ENCODE measurements around the gene HMX3. TPM values are rescaled to one million over a fixed set of nuclear protein-coding genes. Genes with fewer than 3 reads are reported as not detected.

Gene HMX3
- total RNA-seq, 1 experiment from 2014 or later = not detected

- H3K18ac ChIP-seq (ENCODE audit: insufficient read length, low read depth, low read length) = no peak overlapping the region
- H3K9ac ChIP-seq (ENCODE audit: extremely low read depth, insufficient read length, low read length) = no peak overlapping the region
- H3T11ph ChIP-seq (ENCODE audit: low read length) = no peak overlapping the region
Measured at GRCh38 chr10:123109466-123109865, 26.3 kb upstream of the HMX3 start.

More at GRCh38 chr10:123109466-123109865, 26.3 kb upstream of the HMX3 start:
- no peak overlapping the region for H2BK15ac ChIP-seq (ENCODE audit: low read depth, low read length)
- H2BK12ac ChIP-seq (ENCODE audit: insufficient read length, low read depth, low read length) = no peak overlapping the region
- DNase-seq = no peak
- TF ChIP-seq CTCF (conservative IDR thresholded peaks at IDR 0.05) = no peak
- no peak overlapping the region for H4K8ac ChIP-seq (replicated peaks; ENCODE audit: insufficient read length, low read depth, low read length)
- H3K27ac ChIP-seq (ENCODE audit: insufficient read length, low read depth, low read length) = no peak overlapping the region
- H2BK5ac ChIP-seq (ENCODE audit: insufficient read length, low read length) = no peak overlapping the region
- no peak overlapping the region for H2BK20ac ChIP-seq (ENCODE audit: low read depth, low read length, poor library complexity, severe bottlenecking)
- H3K23me2 ChIP-seq (ENCODE audit: insufficient read length, low read depth, low read length, poor library complexity, severe bottlenecking) = no peaks in the 10 kb centered on the region
- no peak overlapping the region for H3K4me3 Mint-ChIP-seq
- no peak overlapping the region for H3K23ac ChIP-seq (ENCODE audit: insufficient read length, low read depth, low read length)
- H2BK120ac ChIP-seq (ENCODE audit: low read depth, low read length, poor library complexity, severe bottlenecking) = no peak overlapping the region
- H3K9me3 ChIP-seq (ENCODE audit: control insufficient read depth, low read depth, low read length) = no peaks in the 10 kb centered on the region
- H3K4ac ChIP-seq (ENCODE audit: low read depth, low read length) = no peak overlapping the region
- no peaks in the 10 kb centered on the region; the same call in 1 of the 2 replicates for H3K4me1 ChIP-seq (ENCODE audit: insufficient read depth, low read length)
- H3K79me1 ChIP-seq (ENCODE audit: insufficient read depth, low read depth, low read length, poor library complexity, severe bottlenecking) = no peaks in the 10 kb centered on the region
- peaks cover 0 to 5% of the 10 kb centered on the region in 2 experiments; a peak in 3 of 4 replicates for H3K4me1 Mint-ChIP-seq
- no peak overlapping the region for H3K56ac ChIP-seq (ENCODE audit: insufficient read length, low read depth, low read length)
- no peak overlapping the region for H4K91ac ChIP-seq (ENCODE audit: insufficient read length, low read depth, low read length)
- no peaks in the 10 kb centered on the region; a peak in 1 of 5 replicates for H3K9me3 Mint-ChIP-seq
- WGBS (ENCODE audit: extremely low coverage, insufficient read length, low lambda C conversion rate) = no CpG with 5 or more reads among the region's 7 CpGs
- H3K36me3 Mint-ChIP-seq (ENCODE audit: insufficient read depth in 1 of 3, low read depth in 3 of 3) = no peaks in the 10 kb centered on the region
- no peaks in the 10 kb centered on the region for H3K79me2 ChIP-seq (ENCODE audit: insufficient read depth, low read length)
- H4K20me1 ChIP-seq (ENCODE audit: control insufficient read depth, insufficient read depth, insufficient read length) = no peaks in the 10 kb centered on the region
- no peak overlapping the region for H4K5ac ChIP-seq (ENCODE audit: insufficient read length, low read depth, low read length)
- no peaks in the 10 kb centered on the region for H3K27me3 ChIP-seq (ENCODE audit: insufficient read depth, low read length)
- H3K27ac Mint-ChIP-seq = no peak overlapping the region
- H3K4me2 ChIP-seq (ENCODE audit: insufficient read depth, insufficient read length, low read length) = no peak overlapping the region
- no peak overlapping the region for H2AFZ ChIP-seq (ENCODE audit: low read length)
- peaks cover 5% of the 10 kb centered on the region for H3K27me3 Mint-ChIP-seq (ENCODE audit: low read depth)
- no peak overlapping the region for H3K14ac ChIP-seq (ENCODE audit: insufficient read depth, low read length)
- no peak overlapping the region for H2AK5ac ChIP-seq (ENCODE audit: insufficient read length, low read length)
